Skeletal muscle tissue (tissue), 5 donors: Measurements from ENCODE around the gene PKN3. TPM values are rescaled to one million over a fixed set of nuclear protein-coding genes. Genes with fewer than 3 reads are reported as not detected.
A peak's percentile ranks its signal among the peaks of the same experiment; 100 is the strongest.

Source experiments
- H3K27ac ChIP-seq: one replicate; pipeline ENCODE4 v1.7.0; 2013; ENCODE audit warnings: mild to moderate bottlenecking, low read depth, low read length, inconsistent platforms
- H3K27me3 ChIP-seq, 3 donors: one replicate each; pipeline ENCODE4 v1.7.0; 2013; ENCODE audit warnings: low read length in 3 of 3; ENCODE audit not compliant: control insufficient read depth in 3 of 3, insufficient read depth in 3 of 3
- H3K36me3 ChIP-seq, 3 donors: one replicate each; pipeline ENCODE4 v1.7.0; 2013; ENCODE audit warnings: low read length in 3 of 3; ENCODE audit not compliant: control insufficient read depth in 3 of 3, insufficient read depth in 3 of 3
- H3K4me1 ChIP-seq, 3 donors: one replicate each; pipeline ENCODE4 v1.7.0; 2013; ENCODE audit warnings: low read length in 3 of 3, mild to moderate bottlenecking in 3 of 3; ENCODE audit not compliant: control insufficient read depth in 3 of 3, insufficient read depth in 3 of 3
- H3K4me3 ChIP-seq, 3 donors: one replicate each; pipeline ENCODE4 v1.7.0; 2013; ENCODE audit warnings: low read length in 3 of 3
- H3K9ac ChIP-seq, 3 donors: one replicate each; pipeline ENCODE4 v1.7.0; 2013; ENCODE audit warnings: low read length in 3 of 3, mild to moderate bottlenecking in 3 of 3, moderate library complexity in 2 of 3, low read depth in 1 of 3
- H3K9me3 ChIP-seq, 3 donors: one replicate each; pipeline ENCODE4 v1.7.0; 2013; ENCODE audit warnings: low read length in 3 of 3; ENCODE audit not compliant: control insufficient read depth in 3 of 3
- small RNA-seq: library from RNA; depleted of rRNA; stranded (forward); fragments of <200 nt; gene quantifications from one replicate; pipeline ENCODE3, GENCODE V24; 2014
- total RNA-seq: library from RNA; depleted of rRNA; stranded (reverse); fragments of >200 nt; gene quantifications from one replicate; pipeline ENCODE4 v1.2.3, GENCODE V29; 2014
- donor health status: Osteomylitis.

Gene PKN3
- total RNA-seq, 1 donor from 2014 or later = 2.1 TPM

GRCh38 chr9:128765499-128765898 lies 63.2 kb downstream of the PKN3 start:
- Histone ChIP-seq H3K9me3 (no peaks in the 10 kb centered on the region), H3K4me1 (peaks cover 16 to 30% (median 29%) of the 10 kb centered on the region in 3 donors), H3K27ac (no peak overlapping the region), H3K4me3 (no peak overlapping the region), H3K9ac (no peak overlapping the region), H3K27me3 (no peaks in the 10 kb centered on the region), H3K36me3 (peaks cover 4 to 13% (median 9%) of the 10 kb centered on the region in 3 donors)

- Histone ChIP-seq H3K4me3 (no peak overlapping the region), H3K4me1 (peaks cover 16 to 30% (median 29%) of the 10 kb centered on the region in 3 donors), H3K36me3 (peaks cover 5 to 13% (median 9%) of the 10 kb centered on the region in 3 donors), H3K9ac (peak overlapping the region in 1 of 3 donors; percentile 6), H3K27ac (no peak overlapping the region), H3K9me3 (no peaks in the 10 kb centered on the region), H3K27me3 (no peaks in the 10 kb centered on the region)
Observed at GRCh38 chr9:128768606-128769005, 66.3 kb downstream of the PKN3 start.

Small RNA genes lying within 50 kb of the gene (small RNA-seq; reads per million reads assigned to genes)
- gene RF00017 = not detected
- not detected for gene RN7SL560P

Other genes with a start within 250 kb of the PKN3 start
- gene ODF2, start 246.5 kb upstream of the PKN3 start, total RNA-seq = 15.7 TPM
- gene GLE1, start 197.8 kb upstream of the PKN3 start, total RNA-seq = 16.7 TPM
- gene SPTAN1, start 149.9 kb upstream of the PKN3 start, total RNA-seq = 368 TPM
- gene DYNC2I2, start 45.7 kb upstream of the PKN3 start, total RNA-seq = 31.8 TPM
- gene SET, start 13.3 kb upstream of the PKN3 start, total RNA-seq = 336 TPM
- 2.6 TPM for gene ZDHHC12, start 21.6 kb downstream of the PKN3 start, total RNA-seq
- gene ZER1, start 69.4 kb downstream of the PKN3 start, total RNA-seq = 14.6 TPM
- 9.4 TPM for gene TBC1D13, start 84.8 kb downstream of the PKN3 start, total RNA-seq
- 19.3 TPM for gene ENDOG, start 116.0 kb downstream of the PKN3 start, total RNA-seq
- 11.0 TPM for gene SPOUT1, start 127.3 kb downstream of the PKN3 start, total RNA-seq
- gene KYAT1, start 179.4 kb downstream of the PKN3 start, total RNA-seq = 2.1 TPM
- gene LRRC8A, start 179.6 kb downstream of the PKN3 start, total RNA-seq = 9.9 TPM
- 17.7 TPM for gene PHYHD1, start 218.5 kb downstream of the PKN3 start, total RNA-seq
- gene DOLK, start 245.1 kb downstream of the PKN3 start, total RNA-seq = 11.5 TPM
- 36.5 TPM for gene NUP188, start 245.2 kb downstream of the PKN3 start, total RNA-seq